Measurements from ENCODE around the gene SMC6.

DNA sequence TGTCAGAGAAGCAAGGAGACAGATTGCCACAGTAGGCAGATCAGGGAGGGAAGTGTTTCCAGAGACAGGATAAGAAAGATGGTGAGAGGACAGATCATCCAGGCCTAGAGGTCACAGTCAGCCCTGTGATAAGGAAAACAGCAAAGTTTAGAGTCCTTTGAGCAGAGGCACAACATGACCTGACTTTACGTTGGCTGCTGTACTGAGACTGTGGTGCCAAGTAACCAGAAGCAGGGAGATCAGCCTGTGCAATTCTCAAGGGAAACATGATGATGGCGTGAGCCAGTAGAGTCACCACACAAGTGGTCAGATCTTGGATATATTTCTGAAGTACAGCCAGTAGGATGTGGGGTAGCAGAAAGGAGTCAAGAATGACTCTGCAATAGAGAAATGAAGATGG lies 43.7 kb downstream of the SMC6 start:
- TF ChIP-seq TEAD1 (CRISPR knock-in tag; IDR thresholded peaks at IDR 0.05) (no peak), NFYB (CRISPR knock-in tag; conservative IDR thresholded peaks at IDR 0.05; ENCODE audit: low read depth) (no peak), CBFB (CRISPR knock-in tag; IDR thresholded peaks at IDR 0.05; ENCODE audit: low read depth) (no peak), SP1 (CRISPR knock-in tag; conservative IDR thresholded peaks at IDR 0.05) (no peak)
- TF ChIP-seq, protein P1, sequence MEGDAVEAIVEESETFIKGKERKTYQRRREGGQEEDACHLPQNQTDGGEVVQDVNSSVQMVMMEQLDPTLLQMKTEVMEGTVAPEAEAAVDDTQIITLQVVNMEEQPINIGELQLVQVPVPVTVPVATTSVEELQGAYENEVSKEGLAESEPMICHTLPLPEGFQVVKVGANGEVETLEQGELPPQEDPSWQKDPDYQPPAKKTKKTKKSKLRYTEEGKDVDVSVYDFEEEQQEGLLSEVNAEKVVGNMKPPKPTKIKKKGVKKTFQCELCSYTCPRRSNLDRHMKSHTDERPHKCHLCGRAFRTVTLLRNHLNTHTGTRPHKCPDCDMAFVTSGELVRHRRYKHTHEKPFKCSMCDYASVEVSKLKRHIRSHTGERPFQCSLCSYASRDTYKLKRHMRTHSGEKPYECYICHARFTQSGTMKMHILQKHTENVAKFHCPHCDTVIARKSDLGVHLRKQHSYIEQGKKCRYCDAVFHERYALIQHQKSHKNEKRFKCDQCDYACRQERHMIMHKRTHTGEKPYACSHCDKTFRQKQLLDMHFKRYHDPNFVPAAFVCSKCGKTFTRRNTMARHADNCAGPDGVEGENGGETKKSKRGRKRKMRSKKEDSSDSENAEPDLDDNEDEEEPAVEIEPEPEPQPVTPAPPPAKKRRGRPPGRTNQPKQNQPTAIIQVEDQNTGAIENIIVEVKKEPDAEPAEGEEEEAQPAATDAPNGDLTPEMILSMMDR (IDR thresholded peaks at IDR 0.05): no peak
- TF ChIP-seq, protein P2, sequence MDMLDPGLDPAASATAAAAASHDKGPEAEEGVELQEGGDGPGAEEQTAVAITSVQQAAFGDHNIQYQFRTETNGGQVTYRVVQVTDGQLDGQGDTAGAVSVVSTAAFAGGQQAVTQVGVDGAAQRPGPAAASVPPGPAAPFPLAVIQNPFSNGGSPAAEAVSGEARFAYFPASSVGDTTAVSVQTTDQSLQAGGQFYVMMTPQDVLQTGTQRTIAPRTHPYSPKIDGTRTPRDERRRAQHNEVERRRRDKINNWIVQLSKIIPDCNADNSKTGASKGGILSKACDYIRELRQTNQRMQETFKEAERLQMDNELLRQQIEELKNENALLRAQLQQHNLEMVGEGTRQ (CRISPR knock-in tag; IDR thresholded peaks at IDR 0.05): no peak
